Measurements from ENCODE around the gene OR52N2.

OR52N2 gene

GRCh38 chr11:5809122-5809519 lies 397 bp downstream of the OR52N2 start:
- no peak for TF ChIP-seq CTCF (IDR thresholded peaks at IDR 0.05; ENCODE audit: extremely low read depth, missing control alignments)
- no peak for DNase-seq (ENCODE audit: low spot score)

GRCh38 chr11:5809905-5810795 lies 1.4 kb downstream of the OR52N2 start:
- no peak for DNase-seq (ENCODE audit: low spot score)
- no peak for TF ChIP-seq CTCF (IDR thresholded peaks at IDR 0.05; ENCODE audit: extremely low read depth, missing control alignments)

- no peak for TF ChIP-seq CTCF (IDR thresholded peaks at IDR 0.05; ENCODE audit: extremely low read depth, missing control alignments)
- DNase-seq (ENCODE audit: low spot score), result no peak
These were observed 6.8 kb downstream of the OR52N2 start for GRCh38 chr11:5815534-5815933.

GRCh38 chr11:5818245-5818886 lies 9.6 kb downstream of the OR52N2 start:
- TF ChIP-seq CTCF (IDR thresholded peaks at IDR 0.05; ENCODE audit: extremely low read depth, missing control alignments), result no peak
- no peak for DNase-seq (ENCODE audit: low spot score)

- no peak for DNase-seq (ENCODE audit: low spot score)
- TF ChIP-seq CTCF (IDR thresholded peaks at IDR 0.05; ENCODE audit: extremely low read depth, missing control alignments), result no peak
These were observed 22.6 kb downstream of the OR52N2 start for GRCh38 chr11:5831196-5831829.

GRCh38 chr11:5833446-5833845 lies 24.7 kb downstream of the OR52N2 start:
- no peak for DNase-seq (ENCODE audit: low spot score)
- no peak for TF ChIP-seq CTCF (IDR thresholded peaks at IDR 0.05; ENCODE audit: extremely low read depth, missing control alignments)

GRCh38 chr11:5837695-5838094 lies 29.0 kb downstream of the OR52N2 start:
- DNase-seq (ENCODE audit: low spot score), result no peak

More at GRCh38 chr11:5837695-5838094, 29.0 kb downstream of the OR52N2 start:
- TF ChIP-seq CTCF (IDR thresholded peaks at IDR 0.05; ENCODE audit: extremely low read depth, missing control alignments), result no peak

Data from GM20000 (cell line).